GM23248 (cell line): ENCODE data around the gene DCUN1D2.

Experiments used
- EZH2 ChIP-seq: fragments of 200-600 bp; sonication (generic); IDR thresholded peaks from 2 replicates; pipeline ENCODE4 v1.6.1; 2018; ENCODE audit warnings: antibody characterized with exemption, mild to moderate bottlenecking; ENCODE audit not compliant: insufficient read depth, poor library complexity, severe bottlenecking
- EZH2phosphoT487 ChIP-seq: fragments of 200-600 bp; sonication (generic); IDR thresholded peaks from 2 replicates; pipeline ENCODE4 v1.6.1; 2018; ENCODE audit warnings: antibody characterized with exemption, moderate library complexity, mild to moderate bottlenecking, low read depth; ENCODE audit not compliant: insufficient read depth

GRCh38 chr13:113476811-113477210 lies 13.7 kb downstream of the DCUN1D2 start:
- TF ChIP-seq EZH2 = no peak
- no peak for TF ChIP-seq EZH2phosphoT487
